HepG2 (cell line): Measurements from ENCODE around the gene SLC2A11. TPM values are rescaled to one million over a fixed set of nuclear protein-coding genes. Genes with fewer than 3 reads are reported as not detected.

Source experiments
- AGO2 ChIP-seq: fragments of 200-400 bp; formaldehyde crosslinking; optimal IDR thresholded peaks from 2 replicates; pipeline ENCODE3; 2017; ENCODE audit warnings: mild to moderate bottlenecking, low read depth, low read length, moderate library complexity
- FOXO1 ChIP-seq: sonication (generic); formaldehyde crosslinking; IDR thresholded peaks from 2 replicates; pipeline ENCODE4 v1.4.0; 2020; ENCODE audit warnings: missing genetic modification reagents
- GABPA ChIP-seq, 2 experiments: IDR thresholded peaks; 2 replicates each; pipeline ENCODE4 v1.6.1; 2011 to 2016; ENCODE audit warnings: low read depth in 2 of 2, low read length in 1 of 2, missing biosample characterization in 1 of 2, missing genetic modification characterization in 1 of 2
- HNF4A ChIP-seq: sonication (generic); formaldehyde crosslinking; IDR thresholded peaks from 2 replicates; pipeline ENCODE4 v1.4.0; 2020; ENCODE audit warnings: missing genetic modification reagents
- MTA3 ChIP-seq: sonication (generic); formaldehyde crosslinking; IDR thresholded peaks from 2 replicates; pipeline ENCODE4 v1.4.0; 2020; ENCODE audit warnings: missing genetic modification reagents
- NCOA5 ChIP-seq: sonication (generic); formaldehyde crosslinking; IDR thresholded peaks from 2 replicates; pipeline ENCODE4 v1.4.0; 2020; ENCODE audit warnings: missing genetic modification reagents
- NR3C1 ChIP-seq: sonication (generic); formaldehyde crosslinking; IDR thresholded peaks from 2 replicates; pipeline ENCODE4 v1.4.0; 2020; ENCODE audit warnings: missing genetic modification reagents
- RXRA ChIP-seq: sonication (generic); formaldehyde crosslinking; IDR thresholded peaks from 2 replicates; pipeline ENCODE4 v1.5.1; 2020; ENCODE audit warnings: missing genetic modification reagents
- SALL1 ChIP-seq: sonication (generic); formaldehyde crosslinking; IDR thresholded peaks from 2 replicates; pipeline ENCODE4 v1.8.0; 2022; ENCODE audit warnings: mild to moderate bottlenecking, missing genetic modification reagents
- ZNF20 ChIP-seq: sonication (generic); formaldehyde crosslinking; IDR thresholded peaks from 2 replicates; pipeline ENCODE4 v1.4.0; 2020; ENCODE audit warnings: mild to moderate bottlenecking, moderate library complexity, missing genetic modification reagents
- ZNF260 ChIP-seq: sonication (generic); formaldehyde crosslinking; IDR thresholded peaks from 2 replicates; pipeline ENCODE4 v1.4.0; 2020; ENCODE audit warnings: missing genetic modification reagents, low read depth, mild to moderate bottlenecking, borderline replicate concordance
- ZNF263 ChIP-seq: sonication (generic); formaldehyde crosslinking; IDR thresholded peaks from 2 replicates; pipeline ENCODE4 v1.4.0; 2020; ENCODE audit warnings: missing genetic modification reagents
- ZNF382 ChIP-seq: sonication (generic); formaldehyde crosslinking; IDR thresholded peaks from 2 replicates; pipeline ENCODE4 v1.5.0; 2020; ENCODE audit warnings: missing genetic modification reagents, mild to moderate bottlenecking, borderline replicate concordance
- ZNF44 ChIP-seq: sonication (generic); formaldehyde crosslinking; IDR thresholded peaks from 2 replicates; pipeline ENCODE4 v1.5.1; 2020; ENCODE audit warnings: mild to moderate bottlenecking, missing genetic modification reagents
- ZNF496 ChIP-seq: sonication (generic); formaldehyde crosslinking; IDR thresholded peaks from 2 replicates; pipeline ENCODE4 v1.8.1; 2023; ENCODE audit warnings: mild to moderate bottlenecking, moderate library complexity, missing genetic modification reagents; ENCODE audit not compliant: insufficient replicate concordance
- ZNF841 ChIP-seq: sonication (generic); formaldehyde crosslinking; IDR thresholded peaks from 2 replicates; pipeline ENCODE4 v1.8.1; 2023; ENCODE audit warnings: missing genetic modification reagents, borderline replicate concordance
- polyA plus RNA-seq, 8 experiments: library from polyadenylated mRNA; depleted of rRNA in 3 of 8; stranded (reverse) in 7 of 8; unstranded in 1 of 8; fragments of >200 nt; fragmentation: Illumina TruSeq in 4 of 8; extraction: Trizol in 4 of 8; gene quantifications; 2 replicates each; pipeline versions ENCODE4 v1.2.1 to v1.2.3, GENCODE V29; 2011 to 2016; ENCODE audit warnings: low read depth in 4 of 8, missing spikeins in 1 of 8, mixed read lengths in 1 of 8; ENCODE audit not compliant: insufficient read depth in 1 of 8
- total RNA-seq, 5 experiments: library from RNA; depleted of rRNA; stranded (reverse); fragments of >200 nt; fragmentation: Illumina TruSeq; extraction: Trizol; gene quantifications; 2 replicates each; pipeline ENCODE4 v1.2.3, GENCODE V29; 2016; ENCODE audit warnings: low read depth in 1 of 5
- TF ChIP-seq, protein P1 (sequence below): IDR thresholded peaks from 2 replicates; pipeline ENCODE4 v1.6.1; 2018; ENCODE audit warnings: missing genetic modification reagents
- TF ChIP-seq, protein P2 (sequence below): sonication (generic); formaldehyde crosslinking; IDR thresholded peaks from 2 replicates; pipeline ENCODE4 v1.4.0; 2020; ENCODE audit warnings: mild to moderate bottlenecking, missing genetic modification reagents
- TF ChIP-seq, protein P3 (sequence below): IDR thresholded peaks from 2 replicates; pipeline ENCODE4 v1.6.1; 2016; ENCODE audit warnings: low read depth, control low read depth
- TF ChIP-seq, protein P4 (sequence below): sonication (generic); formaldehyde crosslinking; IDR thresholded peaks from 2 replicates; pipeline ENCODE4 v1.5.0; 2020; ENCODE audit warnings: missing genetic modification reagents
- TF ChIP-seq, protein P5 (sequence below): sonication (generic); formaldehyde crosslinking; IDR thresholded peaks from 2 replicates; pipeline ENCODE4 v1.4.0; 2020; ENCODE audit warnings: missing genetic modification reagents, borderline replicate concordance

SLC2A11 gene
- total and polyA plus RNA-seq, 2 of the 13 experiments (the other 11 are each of a cell fraction or from before 2014, with no cell fraction given): 15.2 to 15.4 TPM

DNA sequence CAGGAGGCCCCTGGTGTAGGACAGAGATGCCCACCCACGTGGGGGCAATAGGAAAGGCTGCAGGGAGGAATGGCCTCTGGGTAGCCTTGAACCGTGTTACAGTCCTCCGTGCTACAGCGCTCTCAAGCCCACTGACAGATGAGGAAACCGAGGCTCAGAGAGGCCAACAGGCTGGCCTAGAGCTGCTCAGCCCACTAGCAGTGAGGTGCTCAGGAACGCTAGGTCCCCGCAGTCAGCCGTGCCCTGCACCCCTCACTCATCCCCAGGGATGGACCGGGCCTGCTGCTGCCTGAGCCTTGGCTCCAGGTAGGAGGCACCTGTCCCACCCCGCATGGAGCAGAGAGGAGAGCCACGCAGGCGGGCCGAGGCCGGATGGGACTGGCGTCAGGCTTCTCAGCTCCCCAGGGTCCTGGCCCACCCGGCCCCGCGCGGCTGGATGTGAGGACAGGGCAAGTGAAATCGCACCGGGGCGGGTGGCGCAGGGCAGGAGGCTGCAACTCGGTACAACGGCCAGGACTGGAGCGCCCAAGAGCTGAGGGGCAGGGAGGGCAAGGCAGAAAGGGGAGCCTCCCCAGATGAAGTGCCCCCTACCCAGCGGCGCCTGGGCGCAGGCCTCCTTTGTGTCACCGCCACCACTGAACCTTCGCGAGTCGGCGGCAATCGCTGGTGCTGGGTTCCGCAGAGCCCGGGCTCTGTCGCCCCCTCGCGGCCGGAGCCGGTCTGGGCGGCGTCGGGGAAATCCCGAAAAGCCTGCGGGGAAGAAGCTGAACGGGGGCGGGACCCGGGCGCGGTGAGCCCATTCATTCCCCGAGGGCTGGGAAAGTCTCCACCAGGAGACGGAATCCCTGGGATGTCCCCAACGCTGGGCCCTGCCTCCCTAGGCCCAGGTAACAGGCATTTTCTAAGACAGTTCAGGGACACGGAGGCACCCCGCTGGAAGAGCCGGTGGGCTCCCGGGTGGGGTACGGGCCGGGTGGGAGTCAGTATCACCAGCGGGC is 8.4 kb upstream of the SLC2A11 start (continued):
- no peak for TF ChIP-seq ZNF20
- TF ChIP-seq ZNF44: no peak
- no peak for TF ChIP-seq AGO2
- TF ChIP-seq, protein P1, sequence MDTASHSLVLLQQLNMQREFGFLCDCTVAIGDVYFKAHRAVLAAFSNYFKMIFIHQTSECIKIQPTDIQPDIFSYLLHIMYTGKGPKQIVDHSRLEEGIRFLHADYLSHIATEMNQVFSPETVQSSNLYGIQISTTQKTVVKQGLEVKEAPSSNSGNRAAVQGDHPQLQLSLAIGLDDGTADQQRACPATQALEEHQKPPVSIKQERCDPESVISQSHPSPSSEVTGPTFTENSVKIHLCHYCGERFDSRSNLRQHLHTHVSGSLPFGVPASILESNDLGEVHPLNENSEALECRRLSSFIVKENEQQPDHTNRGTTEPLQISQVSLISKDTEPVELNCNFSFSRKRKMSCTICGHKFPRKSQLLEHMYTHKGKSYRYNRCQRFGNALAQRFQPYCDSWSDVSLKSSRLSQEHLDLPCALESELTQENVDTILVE (CRISPR knock-in tag): peak; percentile 53; the same call in 1 of the 2 replicates
- TF ChIP-seq, protein P2, sequence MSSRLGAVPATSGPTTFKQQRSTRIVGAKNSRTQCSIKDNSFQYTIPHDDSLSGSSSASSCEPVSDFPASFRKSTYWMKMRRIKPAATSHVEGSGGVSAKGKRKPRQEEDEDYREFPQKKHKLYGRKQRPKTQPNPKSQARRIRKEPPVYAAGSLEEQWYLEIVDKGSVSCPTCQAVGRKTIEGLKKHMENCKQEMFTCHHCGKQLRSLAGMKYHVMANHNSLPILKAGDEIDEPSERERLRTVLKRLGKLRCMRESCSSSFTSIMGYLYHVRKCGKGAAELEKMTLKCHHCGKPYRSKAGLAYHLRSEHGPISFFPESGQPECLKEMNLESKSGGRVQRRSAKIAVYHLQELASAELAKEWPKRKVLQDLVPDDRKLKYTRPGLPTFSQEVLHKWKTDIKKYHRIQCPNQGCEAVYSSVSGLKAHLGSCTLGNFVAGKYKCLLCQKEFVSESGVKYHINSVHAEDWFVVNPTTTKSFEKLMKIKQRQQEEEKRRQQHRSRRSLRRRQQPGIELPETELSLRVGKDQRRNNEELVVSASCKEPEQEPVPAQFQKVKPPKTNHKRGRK (CRISPR knock-in tag): no peak
- no peak for TF ChIP-seq ZNF496 (CRISPR knock-in tag)
- TF ChIP-seq ZNF841: no peak
- no peak for TF ChIP-seq NCOA5 (CRISPR knock-in tag)
- TF ChIP-seq RXRA (CRISPR knock-in tag): peak; percentile 55; the same call in 1 of the 2 replicates
- TF ChIP-seq HNF4A (CRISPR knock-in tag): peak; percentile 17; the same call in 1 of the 2 replicates
- TF ChIP-seq, protein P3, sequence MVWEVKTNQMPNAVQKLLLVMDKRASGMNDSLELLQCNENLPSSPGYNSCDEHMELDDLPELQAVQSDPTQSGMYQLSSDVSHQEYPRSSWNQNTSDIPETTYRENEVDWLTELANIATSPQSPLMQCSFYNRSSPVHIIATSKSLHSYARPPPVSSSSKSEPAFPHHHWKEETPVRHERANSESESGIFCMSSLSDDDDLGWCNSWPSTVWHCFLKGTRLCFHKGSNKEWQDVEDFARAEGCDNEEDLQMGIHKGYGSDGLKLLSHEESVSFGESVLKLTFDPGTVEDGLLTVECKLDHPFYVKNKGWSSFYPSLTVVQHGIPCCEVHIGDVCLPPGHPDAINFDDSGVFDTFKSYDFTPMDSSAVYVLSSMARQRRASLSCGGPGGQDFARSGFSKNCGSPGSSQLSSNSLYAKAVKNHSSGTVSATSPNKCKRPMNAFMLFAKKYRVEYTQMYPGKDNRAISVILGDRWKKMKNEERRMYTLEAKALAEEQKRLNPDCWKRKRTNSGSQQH (CRISPR knock-in tag): peak; percentile 96
- no peak for TF ChIP-seq ZNF382
- TF ChIP-seq, protein P4, sequence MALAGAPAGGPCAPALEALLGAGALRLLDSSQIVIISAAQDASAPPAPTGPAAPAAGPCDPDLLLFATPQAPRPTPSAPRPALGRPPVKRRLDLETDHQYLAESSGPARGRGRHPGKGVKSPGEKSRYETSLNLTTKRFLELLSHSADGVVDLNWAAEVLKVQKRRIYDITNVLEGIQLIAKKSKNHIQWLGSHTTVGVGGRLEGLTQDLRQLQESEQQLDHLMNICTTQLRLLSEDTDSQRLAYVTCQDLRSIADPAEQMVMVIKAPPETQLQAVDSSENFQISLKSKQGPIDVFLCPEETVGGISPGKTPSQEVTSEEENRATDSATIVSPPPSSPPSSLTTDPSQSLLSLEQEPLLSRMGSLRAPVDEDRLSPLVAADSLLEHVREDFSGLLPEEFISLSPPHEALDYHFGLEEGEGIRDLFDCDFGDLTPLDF (CRISPR knock-in tag): no peak; the same call in 1 of the 2 replicates
- TF ChIP-seq MTA3: no peak
- TF ChIP-seq, protein P5, sequence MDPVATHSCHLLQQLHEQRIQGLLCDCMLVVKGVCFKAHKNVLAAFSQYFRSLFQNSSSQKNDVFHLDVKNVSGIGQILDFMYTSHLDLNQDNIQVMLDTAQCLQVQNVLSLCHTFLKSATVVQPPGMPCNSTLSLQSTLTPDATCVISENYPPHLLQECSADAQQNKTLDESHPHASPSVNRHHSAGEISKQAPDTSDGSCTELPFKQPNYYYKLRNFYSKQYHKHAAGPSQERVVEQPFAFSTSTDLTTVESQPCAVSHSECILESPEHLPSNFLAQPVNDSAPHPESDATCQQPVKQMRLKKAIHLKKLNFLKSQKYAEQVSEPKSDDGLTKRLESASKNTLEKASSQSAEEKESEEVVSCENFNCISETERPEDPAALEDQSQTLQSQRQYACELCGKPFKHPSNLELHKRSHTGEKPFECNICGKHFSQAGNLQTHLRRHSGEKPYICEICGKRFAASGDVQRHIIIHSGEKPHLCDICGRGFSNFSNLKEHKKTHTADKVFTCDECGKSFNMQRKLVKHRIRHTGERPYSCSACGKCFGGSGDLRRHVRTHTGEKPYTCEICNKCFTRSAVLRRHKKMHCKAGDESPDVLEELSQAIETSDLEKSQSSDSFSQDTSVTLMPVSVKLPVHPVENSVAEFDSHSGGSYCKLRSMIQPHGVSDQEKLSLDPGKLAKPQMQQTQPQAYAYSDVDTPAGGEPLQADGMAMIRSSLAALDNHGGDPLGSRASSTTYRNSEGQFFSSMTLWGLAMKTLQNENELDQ: no peak
- no peak for TF ChIP-seq GABPA (IDR thresholded peaks at IDR 0.05; ENCODE audit: low read depth, low read length)
- TF ChIP-seq GABPA (CRISPR knock-in tag; IDR thresholded peaks at IDR 0.05; ENCODE audit: low read depth): no peak
- no peak for TF ChIP-seq ZNF260 (CRISPR knock-in tag)
- peak; percentile 44; the same call in 1 of the 2 replicates for TF ChIP-seq FOXO1 (CRISPR knock-in tag)
- no peak for TF ChIP-seq ZNF263 (CRISPR knock-in tag)
- TF ChIP-seq SALL1 (CRISPR knock-in tag): peak; percentile 67; the same call in 1 of the 2 replicates
- TF ChIP-seq NR3C1 (CRISPR knock-in tag): no peak
